ENCODE results near the gene ATF7.
"Not testable (repeated sequence)": the region's sequence is repeated elsewhere in the genome, so short reads cannot be mapped to it uniquely, and the experiment has no call there.

ATF7 gene

DNA sequence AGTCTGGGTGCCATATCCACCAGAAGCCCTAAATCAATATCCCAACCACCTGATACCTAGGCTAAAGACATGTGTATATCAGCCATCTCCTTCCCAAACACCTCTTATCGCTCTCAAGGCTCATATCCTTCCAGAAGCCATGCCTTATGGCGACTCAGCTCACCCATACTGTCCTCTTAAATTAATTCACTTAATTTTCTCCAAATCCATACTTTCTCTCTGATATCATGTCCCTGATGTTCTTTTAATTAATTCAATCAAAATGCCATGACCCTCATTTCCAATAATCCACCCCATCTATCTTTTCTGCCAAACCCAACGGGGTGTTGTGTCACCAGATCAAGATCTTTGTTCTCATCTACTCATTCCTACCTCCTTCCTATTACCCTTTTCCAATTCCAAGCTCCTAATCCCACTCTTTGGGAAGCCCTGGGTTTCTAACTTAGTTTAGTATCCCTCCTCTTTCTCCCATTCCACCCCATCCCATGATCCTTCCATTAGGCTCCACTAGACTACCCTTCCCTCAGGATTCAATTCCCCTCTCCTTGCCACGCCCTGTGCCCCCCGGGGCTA lies 723 bp downstream of the ATF7 start:
- DNase-seq = no peak

DNA sequence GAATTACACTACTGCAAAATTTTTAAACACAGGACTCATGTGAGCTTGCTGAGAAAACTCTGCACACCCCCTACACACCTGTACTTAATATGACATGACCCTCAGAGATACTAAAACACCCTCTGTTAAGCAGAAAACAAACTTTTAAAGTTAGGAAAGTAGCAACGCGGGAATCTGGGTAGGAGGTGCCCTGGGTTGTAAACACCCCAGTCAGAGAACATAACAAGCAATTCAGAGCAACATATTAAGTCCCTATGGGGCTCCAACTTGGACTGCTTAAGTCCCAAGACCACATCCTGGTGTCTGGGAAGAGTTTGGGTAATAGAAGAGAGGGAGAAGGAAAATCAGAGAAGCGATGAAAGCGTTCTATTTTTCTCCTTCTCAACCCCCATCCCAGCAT lies 1.2 kb downstream of the ATF7 start:
- no peak for DNase-seq

DNA sequence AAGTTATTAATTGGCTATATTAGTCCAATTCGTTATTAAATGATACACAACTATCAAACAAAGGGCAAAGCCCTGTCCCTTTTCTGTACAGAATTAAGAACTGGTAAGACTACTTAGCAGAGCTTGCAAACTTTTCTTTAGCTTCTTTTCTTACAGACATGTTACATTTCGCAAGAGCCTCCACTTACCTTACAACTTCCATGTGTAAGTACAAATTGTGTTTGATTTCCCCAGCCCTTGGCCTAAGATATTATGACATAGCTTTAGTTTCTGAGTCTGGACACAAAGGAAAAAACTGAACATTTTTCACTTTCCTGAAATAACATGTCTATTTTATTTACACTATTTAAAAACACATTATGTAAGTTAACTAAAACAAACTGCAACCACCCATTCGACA lies 1.7 kb downstream of the ATF7 start:
- no peak for DNase-seq

DNA sequence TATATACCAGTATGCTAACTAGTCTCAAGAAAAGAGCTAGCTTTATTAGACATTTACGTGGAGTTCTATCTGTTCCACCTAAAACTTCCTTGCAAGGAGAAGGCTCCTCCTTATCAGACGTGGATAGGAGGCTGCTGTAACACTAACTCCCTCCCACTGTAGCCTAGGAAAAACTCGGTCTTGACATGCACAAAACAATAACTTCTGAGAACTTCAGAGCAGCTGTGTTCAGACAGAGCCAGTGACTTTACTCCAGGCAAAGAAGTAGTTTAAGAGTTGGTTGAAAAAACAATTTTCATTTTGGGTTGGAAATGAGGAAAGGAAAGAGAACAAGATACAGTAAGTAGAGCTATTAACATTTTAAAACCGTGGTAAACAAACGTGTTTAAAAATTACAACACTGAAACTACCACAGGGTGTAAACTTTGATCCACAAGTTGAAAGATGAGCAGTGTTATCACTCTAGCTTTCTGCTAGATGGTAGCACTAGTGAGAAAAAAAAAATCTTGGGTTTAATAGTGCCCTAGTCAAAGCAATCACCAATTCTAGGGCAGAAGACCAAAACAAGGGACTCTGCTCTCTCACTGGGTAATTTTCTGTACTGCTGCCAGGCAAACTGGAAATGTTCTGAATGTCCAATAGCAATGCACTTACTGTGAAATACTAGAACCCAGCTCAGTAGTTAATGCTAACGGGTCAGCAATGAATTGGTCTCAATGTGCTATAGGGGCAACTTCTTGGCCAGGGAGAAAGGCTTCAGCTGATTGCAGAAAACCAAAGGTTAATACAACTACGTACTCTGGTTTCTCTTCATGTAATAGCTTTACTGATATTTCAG lies 2.4 kb downstream of the ATF7 start:
- DNase-seq = peak; percentile 39

DNA sequence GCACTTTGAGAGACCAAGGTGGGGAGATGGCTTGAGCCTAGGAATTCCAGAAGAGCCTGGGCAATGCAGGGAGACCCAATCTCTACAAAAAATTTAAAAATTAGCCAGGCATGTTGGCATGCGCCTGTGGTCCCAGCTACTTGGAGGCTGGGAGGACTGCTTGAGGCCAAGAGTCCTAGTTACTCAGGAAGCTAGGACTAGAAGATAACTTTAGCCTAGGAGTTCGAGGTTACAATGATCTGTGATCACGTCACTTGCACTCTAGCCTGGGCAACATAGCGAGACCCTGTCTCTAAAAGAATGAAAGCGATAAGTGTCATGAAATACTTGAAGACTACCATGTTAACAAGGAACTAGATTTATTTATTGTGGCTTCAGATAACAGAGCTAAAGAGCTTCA lies 3.5 kb downstream of the ATF7 start:
- no peak for DNase-seq

DNA sequence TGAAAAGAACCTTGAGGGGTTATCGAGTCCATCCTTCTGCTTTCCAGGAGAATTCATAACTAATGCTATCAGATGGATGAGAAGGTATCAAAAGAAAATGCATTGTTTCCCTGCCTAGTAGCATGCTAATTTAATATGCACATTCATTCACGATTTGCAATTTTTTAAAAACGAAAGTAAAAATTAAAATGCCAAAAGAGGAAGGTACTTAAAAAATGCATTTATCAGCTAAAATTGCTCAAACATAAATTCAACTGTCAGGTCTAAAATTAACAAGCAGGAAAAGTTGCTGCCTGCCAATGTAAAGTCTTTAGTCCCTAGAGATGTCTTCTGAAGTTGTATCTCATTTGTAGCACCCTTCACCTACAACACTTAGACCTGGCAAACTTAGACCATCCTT lies 7.9 kb downstream of the ATF7 start:
- DNase-seq = no peak

DNA sequence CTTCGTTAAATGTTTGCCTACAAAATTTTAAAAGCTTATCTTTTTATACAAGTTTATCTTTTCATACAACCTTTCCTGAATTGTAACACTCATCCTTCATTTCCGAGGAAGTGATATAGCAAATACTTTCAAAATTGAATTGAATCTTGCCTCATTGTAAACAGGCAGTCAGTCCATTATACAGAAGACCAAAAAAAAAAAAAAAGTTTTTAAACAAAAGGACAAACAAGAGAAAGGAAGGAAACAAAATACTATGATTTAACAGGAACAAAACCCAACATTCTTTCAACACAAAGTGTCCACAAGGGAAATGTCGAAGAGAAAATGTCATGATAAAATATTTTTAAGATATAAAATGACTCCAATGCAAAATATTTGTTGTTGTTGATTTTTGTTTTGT lies 8.5 kb downstream of the ATF7 start:
- DNase-seq = no peak

DNA sequence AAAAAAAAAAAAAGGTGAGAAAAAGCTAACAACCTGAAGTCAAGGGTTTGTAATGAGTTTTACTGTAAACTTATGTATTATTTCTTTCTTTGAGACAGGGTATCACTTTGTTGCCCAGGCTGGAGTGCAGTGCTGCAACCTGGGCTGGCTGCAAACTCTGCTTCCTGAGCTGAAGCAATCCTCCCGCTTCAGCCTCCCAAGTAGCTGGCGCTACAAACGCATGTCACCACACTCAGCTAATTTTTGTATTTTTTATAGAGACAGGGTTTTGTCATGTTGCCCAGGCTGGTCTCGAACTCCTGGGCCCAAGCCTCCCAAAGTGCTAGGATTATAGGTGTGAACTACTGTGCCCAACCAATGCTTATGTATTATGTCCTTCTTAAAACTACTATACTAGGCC lies 9.2 kb downstream of the ATF7 start:
- DNase-seq = no peak

DNA sequence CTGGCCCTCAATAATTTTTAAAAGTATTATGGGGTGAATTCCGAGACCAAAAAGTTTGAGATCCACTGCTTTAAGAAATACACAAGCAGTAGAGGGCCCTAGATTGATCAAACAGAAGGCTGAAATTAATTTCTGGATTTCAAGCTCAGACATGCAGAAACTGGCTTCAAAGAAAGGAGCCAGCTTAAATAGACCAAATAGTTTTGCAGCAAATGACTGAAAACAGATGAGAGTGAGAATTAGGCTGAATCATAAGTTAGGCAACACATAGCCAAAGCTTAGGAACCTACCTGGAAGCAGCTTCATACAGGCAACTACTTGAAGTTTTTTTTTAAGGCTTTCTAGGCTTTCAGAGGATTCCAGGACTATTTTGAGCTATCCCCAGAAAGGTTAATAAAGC lies 12.4 kb downstream of the ATF7 start:
- DNase-seq = no peak

DNA sequence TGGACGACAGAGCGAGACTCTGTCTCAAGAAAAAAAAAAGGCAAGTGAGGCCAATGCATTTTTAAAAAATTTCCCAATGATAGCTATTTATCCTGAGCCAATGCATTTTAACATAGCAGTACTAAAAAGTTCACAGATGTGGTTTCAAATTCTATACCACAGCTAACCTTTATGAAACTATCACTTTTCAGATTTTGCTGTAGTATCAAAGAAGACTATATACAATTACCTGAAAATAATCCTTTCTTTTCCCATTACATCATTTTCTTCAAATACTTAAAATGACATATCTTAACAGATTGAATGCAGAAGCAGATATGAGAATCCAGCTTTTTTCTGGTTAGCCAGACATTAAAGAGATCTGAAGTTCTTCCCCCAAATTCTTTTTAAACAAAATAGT lies 13.2 kb downstream of the ATF7 start:
- no peak for DNase-seq

DNA sequence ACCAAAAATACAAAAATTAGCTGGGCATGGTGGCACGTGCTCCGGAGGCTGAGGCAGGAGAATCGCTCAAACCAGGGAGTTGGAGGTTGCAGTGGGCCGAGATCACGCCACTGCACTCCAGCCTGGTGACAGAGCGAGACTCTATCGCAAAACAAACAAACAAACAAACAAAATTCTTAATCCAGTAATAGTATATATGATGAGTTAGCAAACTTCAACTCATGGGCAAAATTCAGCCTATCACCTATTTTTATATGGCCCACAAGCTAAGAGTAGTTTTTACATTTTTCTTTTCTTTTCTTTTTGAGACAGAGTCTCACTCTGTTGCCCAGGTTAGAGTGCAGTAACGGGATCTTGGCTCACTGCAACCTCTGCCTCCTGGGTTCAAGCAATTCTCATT lies 14.9 kb downstream of the ATF7 start:
- no peak for DNase-seq

DNA sequence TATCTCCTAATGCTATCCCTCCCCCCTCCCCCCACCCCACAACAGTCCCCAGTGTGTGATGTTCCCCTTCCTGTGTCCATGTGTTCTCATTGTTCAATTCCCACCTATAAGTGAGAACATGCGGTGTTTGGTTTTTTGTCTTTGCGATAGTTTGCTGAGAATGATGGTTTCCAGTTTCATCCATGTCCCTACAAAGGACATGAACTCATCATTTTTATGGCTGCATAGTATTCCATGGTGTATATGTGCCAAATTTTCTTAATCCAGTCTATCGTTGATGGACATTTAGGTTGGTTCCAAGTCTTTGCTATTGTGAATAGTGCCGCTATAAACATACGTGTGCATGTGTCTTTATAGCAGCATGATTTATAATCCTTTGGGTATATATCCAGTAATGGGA lies 19.5 kb downstream of the ATF7 start:
- DNase-seq = not testable (repeated sequence)

DNA sequence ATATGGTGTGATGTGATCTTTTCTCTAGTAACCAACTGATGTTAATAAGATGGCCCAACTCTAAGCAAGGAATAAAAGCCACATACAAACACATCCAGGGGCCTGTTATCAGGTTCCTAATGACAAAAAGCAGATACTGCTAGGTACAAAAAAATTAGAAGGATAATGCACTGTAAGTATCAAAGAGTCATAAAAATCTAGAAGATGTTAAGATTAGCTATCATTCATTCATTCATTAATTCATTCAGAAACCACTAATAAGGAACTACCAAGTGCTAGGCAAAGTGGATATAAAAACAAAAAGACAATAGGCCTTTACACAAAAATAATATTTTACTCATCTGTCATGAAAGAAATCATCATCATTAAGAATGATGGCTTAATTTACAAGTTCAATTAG lies 21.6 kb downstream of the ATF7 start:
- DNase-seq = no peak

DNA sequence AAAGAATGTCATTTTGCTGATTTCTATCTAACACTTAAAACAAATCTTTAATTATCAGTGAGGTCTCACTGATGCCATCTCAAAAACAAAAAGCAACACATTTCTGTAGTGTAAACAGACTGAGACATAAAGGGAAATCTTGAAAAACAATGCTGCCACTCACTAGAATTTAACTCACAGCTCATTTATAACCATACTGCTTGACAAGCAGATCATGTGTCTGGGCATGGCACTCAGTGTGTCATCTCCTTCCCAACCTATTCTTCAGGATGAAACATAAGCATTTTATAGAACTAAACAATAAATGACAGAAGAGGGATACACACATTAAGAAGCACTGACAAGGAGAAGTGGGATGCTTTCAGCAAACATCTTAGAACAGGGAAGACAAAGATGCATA lies 22.4 kb downstream of the ATF7 start:
- no peak for DNase-seq

DNA sequence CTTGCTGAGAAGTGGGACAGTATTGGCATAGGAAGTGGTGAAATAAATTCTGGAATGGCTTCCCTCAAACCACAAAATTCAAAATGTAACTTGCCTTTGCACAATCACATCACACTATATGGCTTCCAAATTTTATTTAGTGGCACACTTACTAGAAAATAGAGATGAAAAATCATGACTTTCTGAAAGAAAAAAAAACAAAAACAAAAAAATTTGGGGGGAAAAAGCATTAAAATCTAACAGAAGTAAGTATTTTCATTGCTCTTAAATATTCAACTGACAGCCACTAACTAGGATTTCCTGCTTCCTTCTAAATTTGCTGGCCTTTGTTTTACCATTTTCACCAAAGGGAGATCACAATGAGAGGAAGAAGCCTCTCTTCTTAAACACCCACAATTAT lies 23.0 kb downstream of the ATF7 start:
- DNase-seq = no peak

DNA sequence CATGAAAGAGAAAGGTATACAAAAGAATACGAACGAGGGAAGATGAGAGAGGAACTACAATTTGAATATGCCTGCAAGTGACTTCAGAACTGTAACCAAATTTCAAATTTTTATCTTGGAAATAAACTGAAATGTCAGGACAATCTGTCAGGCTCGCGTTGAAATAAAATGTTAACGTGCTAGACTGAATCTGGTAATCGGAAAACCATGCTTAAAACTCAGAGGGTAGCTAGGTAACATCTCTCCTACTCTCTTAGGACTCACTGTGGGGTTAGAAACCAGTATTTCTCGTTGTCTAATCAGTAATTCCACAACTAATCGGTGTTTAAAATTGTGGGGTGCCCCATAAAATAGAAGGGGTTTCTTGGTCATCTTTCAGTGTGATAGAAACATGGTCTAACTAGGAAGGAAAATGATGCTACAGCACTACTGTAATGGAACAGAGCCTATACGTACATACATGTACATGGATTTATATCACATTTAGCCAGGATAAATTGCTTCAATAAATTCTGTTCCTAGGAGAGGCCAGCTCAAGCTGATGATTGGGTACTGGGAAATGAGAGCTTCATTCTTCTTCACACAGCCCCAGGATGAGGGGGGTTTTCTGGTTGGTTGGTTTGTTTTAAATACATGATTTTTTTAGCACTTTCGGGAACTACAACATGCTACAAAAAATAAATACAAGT lies 23.9 kb downstream of the ATF7 start:
- DNase-seq = no peak

DNA sequence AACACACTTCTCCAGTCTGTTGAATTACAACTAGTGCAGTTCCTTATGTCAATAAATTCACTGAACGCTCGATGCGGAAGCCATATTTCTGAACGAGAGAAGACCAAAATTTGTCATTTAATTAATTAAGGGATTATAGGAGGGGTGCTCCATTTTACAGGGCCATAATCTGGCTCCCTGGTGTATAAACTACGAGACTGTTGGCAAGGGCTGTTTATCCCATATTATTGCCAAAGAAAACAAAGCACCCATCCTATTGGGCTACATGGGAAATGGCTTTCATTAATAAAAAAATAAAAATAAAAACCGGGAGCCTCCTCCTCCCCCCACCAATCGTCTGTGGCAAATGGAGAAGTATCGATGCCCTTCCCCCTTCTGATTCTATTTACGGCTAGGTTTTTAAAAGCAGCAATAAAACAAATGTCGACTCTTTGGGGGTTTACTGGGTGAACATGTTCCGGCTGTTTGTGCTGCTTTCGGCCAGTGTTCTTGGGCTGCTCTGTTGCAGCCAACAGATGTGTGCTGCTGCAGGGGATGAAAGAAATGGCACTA lies 24.8 kb downstream of the ATF7 start:
- no peak for DNase-seq

DNA sequence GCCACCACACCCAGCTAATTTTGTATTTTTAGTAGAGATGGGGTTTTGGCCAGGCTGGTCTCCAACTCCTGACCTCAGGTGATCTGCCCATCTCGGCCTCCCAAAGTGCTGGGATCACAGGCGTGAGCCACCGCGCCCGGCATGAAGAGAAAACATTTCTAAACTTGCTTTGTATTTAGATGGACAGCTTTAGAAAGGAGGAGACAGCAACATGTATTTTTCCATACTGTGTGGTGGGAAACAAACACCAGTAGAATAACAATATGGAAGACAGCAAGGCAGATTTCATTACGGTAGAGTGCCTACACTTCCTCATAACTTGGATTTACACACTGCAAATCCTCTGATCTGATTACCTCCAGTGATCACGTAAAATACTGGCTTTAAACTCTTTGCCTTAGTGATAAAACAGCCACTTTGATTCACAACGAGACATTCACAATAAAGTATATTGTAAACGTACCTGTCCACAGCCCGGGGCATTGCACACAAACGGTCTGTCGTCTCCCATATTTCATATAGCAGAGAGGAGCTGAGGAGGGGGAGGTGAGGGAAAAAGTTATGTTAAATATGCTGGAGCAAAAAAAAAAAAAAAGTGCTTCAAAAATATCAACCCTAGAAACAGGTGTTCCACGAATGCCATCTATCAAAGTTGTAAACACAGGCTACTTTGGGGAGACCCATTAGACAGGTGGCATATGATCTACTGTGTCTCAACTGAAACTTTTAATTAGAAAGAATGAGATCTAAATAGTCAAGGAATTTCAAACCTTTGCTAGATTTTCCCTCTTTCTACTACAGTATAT lies 25.5 kb downstream of the ATF7 start:
- DNase-seq = no peak

DNA sequence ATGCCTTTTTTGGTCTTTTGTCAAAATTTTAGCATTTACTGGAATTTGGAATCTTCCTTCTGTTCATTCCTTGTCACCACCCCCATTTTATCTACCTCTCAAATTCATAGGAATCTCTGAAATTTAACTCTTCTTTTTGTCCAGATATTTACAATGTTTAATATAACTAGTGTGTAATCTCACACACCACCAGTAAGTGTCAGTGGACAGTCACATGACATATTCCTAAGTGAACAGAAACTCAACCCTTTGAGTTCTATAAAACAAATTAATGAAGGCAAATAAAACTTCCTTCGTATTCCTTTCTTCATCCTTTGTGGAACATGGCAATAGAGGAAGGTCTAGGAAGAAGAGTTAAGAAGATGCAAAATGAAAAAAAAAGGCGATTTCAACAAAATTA lies 26.6 kb downstream of the ATF7 start:
- no peak for DNase-seq

DNA sequence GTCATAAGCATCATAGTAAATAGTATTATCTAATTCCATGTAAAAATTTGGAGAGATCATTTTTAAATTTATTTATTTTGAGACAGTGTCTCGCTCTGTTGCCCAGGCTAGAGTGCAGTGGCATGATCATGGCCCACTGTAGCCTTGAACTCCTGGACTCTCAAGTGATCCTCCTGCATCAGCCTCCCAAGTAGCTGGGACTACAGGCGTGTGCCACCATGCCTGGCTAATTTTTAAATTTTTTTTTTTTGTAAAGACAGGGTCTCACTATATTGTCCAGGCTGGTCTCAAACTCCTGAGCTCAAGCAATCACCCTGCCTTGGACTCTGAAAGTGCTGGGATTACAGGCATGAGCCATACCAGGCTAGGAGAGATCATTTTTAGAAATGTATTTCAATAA lies 27.2 kb downstream of the ATF7 start:
- not testable (repeated sequence) for DNase-seq

DNA sequence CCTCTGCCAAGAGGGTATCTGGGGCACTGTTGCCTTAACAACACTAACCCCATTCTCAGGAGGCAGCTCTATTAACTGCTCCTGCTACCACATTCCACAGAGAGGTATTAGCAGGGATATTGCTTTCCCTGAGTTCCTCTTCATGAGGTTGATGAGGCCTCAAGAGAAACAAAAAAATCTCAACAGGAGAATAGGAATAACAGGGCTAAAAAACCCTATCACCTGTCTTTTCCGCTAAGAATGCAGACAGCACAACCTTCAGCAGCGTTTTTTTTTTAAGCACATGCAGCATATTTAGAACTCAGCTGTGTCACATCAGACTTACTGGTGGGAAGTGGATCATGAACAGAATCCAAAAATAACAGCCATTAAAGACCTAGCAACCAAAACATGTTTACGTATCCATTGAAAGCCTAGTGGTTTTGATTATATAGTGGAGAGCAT lies 29.2 kb downstream of the ATF7 start:
- DNase-seq = no peak

DNA sequence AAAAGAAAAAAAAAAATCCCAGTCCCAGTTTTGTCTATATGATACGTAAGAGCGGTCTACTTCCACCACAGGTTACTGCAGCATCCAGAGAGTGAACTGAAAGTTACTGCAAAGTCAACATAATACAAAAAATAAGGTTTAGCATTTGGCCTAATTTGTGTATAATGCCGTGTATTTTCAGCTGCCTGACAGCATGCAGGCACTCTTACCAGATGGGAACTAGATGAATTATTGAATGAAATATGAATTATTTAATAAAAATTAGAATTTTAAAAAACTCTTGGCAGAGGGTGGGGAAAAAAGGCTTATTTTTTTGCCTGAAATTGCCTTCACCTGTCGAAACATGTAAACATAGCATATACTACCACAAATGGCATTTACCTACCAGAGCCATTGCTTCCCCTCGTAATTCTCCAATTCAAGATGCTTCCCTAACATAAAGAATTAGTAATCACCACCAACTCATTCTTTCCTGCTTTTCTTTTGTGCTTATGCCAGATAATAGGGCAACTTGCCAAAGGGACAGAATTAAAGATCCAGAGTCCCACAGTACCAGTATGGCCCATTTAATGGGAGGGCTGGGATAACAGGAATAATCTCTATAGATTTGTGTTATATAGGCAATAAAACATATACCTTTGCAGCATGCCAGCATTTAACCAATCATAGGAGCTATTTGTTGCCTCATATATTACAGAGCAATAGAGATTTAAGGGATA lies 31.1 kb downstream of the ATF7 start:
- DNase-seq = no peak

Data from EL (cell line).